SK-N-SH treated with all-trans-retinoic acid at 6 μM for 48 hours (cell line): ENCODE measurements around the gene SLC35A3.
"Not testable (repeated sequence)": the region's sequence is repeated elsewhere in the genome, so short reads cannot be mapped to it uniquely, and the experiment has no call there.

Source experiments
- ATAC-seq: fragments of 200-7000 bp; cut with Tn5 transposase; 3 replicates; pipeline ENCODE4 v1.9.1; 2020; ENCODE audit warnings: mild to moderate bottlenecking, moderate library complexity
- ARNTL ChIP-seq: fragments of 450-650 bp; formaldehyde crosslinking; IDR thresholded peaks from 2 replicates; pipeline ENCODE4 v1.5.0; 2020; ENCODE audit warnings: low read depth, mild to moderate bottlenecking, moderate library complexity, borderline replicate concordance
- BACH2 ChIP-seq: fragments of 250-450 bp; sonication (Bioruptor Pico); IDR thresholded peaks from 2 replicates; pipeline ENCODE4 v1.9.0; 2021; ENCODE audit warnings: mild to moderate bottlenecking, borderline replicate concordance
- CSDC2 ChIP-seq: fragments of 250-450 bp; sonication (Bioruptor Pico); IDR thresholded peaks from 2 replicates; pipeline ENCODE4 v1.5.0; 2020; ENCODE audit warnings: mild to moderate bottlenecking, moderate library complexity
- CSRNP3 ChIP-seq: fragments of 250-450 bp; sonication (Bioruptor Pico); IDR thresholded peaks from 2 replicates; pipeline ENCODE4 v1.5.1; 2021; ENCODE audit warnings: mild to moderate bottlenecking, moderate library complexity
- ESRRG ChIP-seq: fragments of 250-450 bp; sonication (Bioruptor Pico); IDR thresholded peaks from 2 replicates; pipeline ENCODE4 v1.6.1; 2021; ENCODE audit warnings: mild to moderate bottlenecking
- GLIS3 ChIP-seq: fragments of 250-450 bp; sonication (Bioruptor Pico); IDR thresholded peaks from 2 replicates; pipeline ENCODE4 v1.5.0; 2020; ENCODE audit warnings: mild to moderate bottlenecking, moderate library complexity
- ISL1 ChIP-seq: fragments of 250-450 bp; sonication (Bioruptor Pico); IDR thresholded peaks from 2 replicates; pipeline ENCODE4 v2.1.2; 2022; ENCODE audit warnings: mild to moderate bottlenecking, moderate library complexity
- OSR1 ChIP-seq: fragments of 250-450 bp; sonication (Bioruptor Pico); IDR thresholded peaks from 2 replicates; pipeline ENCODE4 v1.8.0; 2022; ENCODE audit warnings: moderate library complexity, mild to moderate bottlenecking, inconsistent platforms
- PATZ1 ChIP-seq: fragments of 250-450 bp; sonication (Bioruptor Pico); IDR thresholded peaks from 2 replicates; pipeline ENCODE4 v1.8.0; 2020; ENCODE audit warnings: mild to moderate bottlenecking, moderate library complexity, borderline replicate concordance
- PPARA ChIP-seq: fragments of 250-450 bp; sonication (Bioruptor Pico); IDR thresholded peaks from 2 replicates; pipeline ENCODE4 v1.5.0; 2020; ENCODE audit warnings: mild to moderate bottlenecking, borderline replicate concordance
- RARB ChIP-seq: fragments of 250-450 bp; sonication (Bioruptor Pico); IDR thresholded peaks from 2 replicates; pipeline ENCODE4 v1.8.0; 2021; ENCODE audit warnings: mild to moderate bottlenecking, moderate library complexity
- TCF4 ChIP-seq: fragments of 250-450 bp; sonication (Bioruptor Pico); IDR thresholded peaks from 2 replicates; pipeline ENCODE4 v1.8.0; 2021; ENCODE audit warnings: mild to moderate bottlenecking, moderate library complexity, borderline replicate concordance
- TOX ChIP-seq: fragments of 250-450 bp; sonication (Bioruptor Pico); IDR thresholded peaks from 2 replicates; pipeline ENCODE4 v1.8.0; 2021; ENCODE audit warnings: mild to moderate bottlenecking, moderate library complexity, borderline replicate concordance
- TSHZ2 ChIP-seq: fragments of 250-450 bp; sonication (Bioruptor Pico); IDR thresholded peaks from 2 replicates; pipeline ENCODE4 v1.5.0; 2020; ENCODE audit warnings: mild to moderate bottlenecking, moderate library complexity
- ZC3H10 ChIP-seq: fragments of 250-450 bp; sonication (Bioruptor Pico); IDR thresholded peaks from 2 replicates; pipeline ENCODE4 v1.5.1; 2021; ENCODE audit warnings: mild to moderate bottlenecking, moderate library complexity
- ZFP30 ChIP-seq: fragments of 450-650 bp; formaldehyde crosslinking; IDR thresholded peaks from 2 replicates; pipeline ENCODE4 v1.5.0; 2022; ENCODE audit warnings: mild to moderate bottlenecking, moderate library complexity
- ZNF565 ChIP-seq: fragments of 450-650 bp; formaldehyde crosslinking; conservative IDR thresholded peaks from 2 replicates; pipeline ENCODE4 v1.5.0; 2020; ENCODE audit warnings: low read depth, mild to moderate bottlenecking, moderate library complexity
- ZNF70 ChIP-seq: fragments of 450-650 bp; formaldehyde crosslinking; IDR thresholded peaks from 2 replicates; pipeline ENCODE4 v1.5.0; 2020; ENCODE audit warnings: mild to moderate bottlenecking, moderate library complexity
- ZNF8 ChIP-seq: fragments of 450-650 bp; formaldehyde crosslinking; IDR thresholded peaks from 2 replicates; pipeline ENCODE4 v1.5.0; 2020; ENCODE audit warnings: mild to moderate bottlenecking, moderate library complexity

SLC35A3 gene

DNA sequence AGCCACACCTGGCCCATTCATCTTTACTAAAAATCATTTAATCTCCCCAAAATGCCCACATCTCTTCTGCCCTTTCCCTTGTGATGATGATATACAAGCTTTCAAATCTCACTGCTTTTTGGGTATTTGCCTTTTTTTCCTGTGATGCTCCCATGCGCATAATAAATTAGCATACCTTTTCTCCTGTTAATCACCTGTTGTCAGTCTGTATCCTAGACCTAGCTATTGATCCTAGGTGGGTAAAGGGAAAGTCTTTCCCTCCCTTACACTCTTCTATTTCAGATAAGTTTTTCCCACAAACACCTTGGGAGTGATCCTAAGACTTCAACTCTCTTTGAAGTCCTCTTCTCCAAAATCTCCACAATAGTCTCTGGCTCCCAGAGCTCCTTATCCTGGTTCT, 12.0 kb upstream of the SLC35A3 start:
- TF ChIP-seq BACH2 (no peak), CSRNP3 (CRISPR knock-in tag) (no peak)
- ATAC-seq, result no peak

DNA sequence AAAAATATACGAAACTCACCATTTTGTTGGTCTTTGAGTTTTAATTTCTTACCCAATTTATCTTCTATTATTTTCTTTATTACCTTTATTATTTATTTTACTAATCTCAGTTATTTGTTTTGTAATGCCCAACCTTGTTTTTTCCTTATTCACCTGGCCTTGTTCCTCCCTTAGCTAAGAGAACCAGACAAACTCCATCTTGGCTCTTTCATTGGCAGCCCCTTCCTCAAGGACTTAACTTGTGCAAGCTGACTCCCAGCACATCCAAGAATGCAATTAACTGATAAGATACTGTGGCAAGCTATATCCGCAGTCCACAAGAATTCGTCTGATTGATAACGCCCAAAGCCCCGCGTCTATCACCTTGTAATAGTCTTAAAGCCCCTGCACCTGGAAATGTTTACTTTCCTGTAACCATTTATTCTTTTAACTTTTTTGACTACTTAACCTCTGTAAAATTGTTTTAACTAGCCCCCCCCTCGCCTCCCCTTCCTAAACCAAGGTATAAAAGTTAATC, 10.5 kb upstream of the SLC35A3 start:
- not testable (repeated sequence) for ATAC-seq

- not testable (repeated sequence) for ATAC-seq
Observed at GRCh38 chr1:99960260-99960659, 9.5 kb upstream of the SLC35A3 start.

- ATAC-seq, result peak; percentile 83
- TF ChIP-seq OSR1, result no peak
- TF ChIP-seq ARNTL (CRISPR knock-in tag), result no peak
- TF ChIP-seq GLIS3 (CRISPR knock-in tag), result no peak
- TF ChIP-seq TCF4 (CRISPR knock-in tag), result no peak
- no peak for TF ChIP-seq ZC3H10 (CRISPR knock-in tag)
- no peak for TF ChIP-seq BACH2
- no peak for TF ChIP-seq ZFP30 (CRISPR knock-in tag)
- no peak for TF ChIP-seq PPARA (CRISPR knock-in tag)
- TF ChIP-seq TOX, result no peak
- no peak for TF ChIP-seq ZNF8 (CRISPR knock-in tag)
- no peak for TF ChIP-seq TSHZ2 (CRISPR knock-in tag)
- no peak for TF ChIP-seq ESRRG
- no peak for TF ChIP-seq ZNF565 (CRISPR knock-in tag)
- no peak for TF ChIP-seq RARB (CRISPR knock-in tag)
- no peak for TF ChIP-seq CSDC2 (CRISPR knock-in tag)
Observed at GRCh38 chr1:99963041-99963795, 6.6 kb upstream of the SLC35A3 start.

DNA sequence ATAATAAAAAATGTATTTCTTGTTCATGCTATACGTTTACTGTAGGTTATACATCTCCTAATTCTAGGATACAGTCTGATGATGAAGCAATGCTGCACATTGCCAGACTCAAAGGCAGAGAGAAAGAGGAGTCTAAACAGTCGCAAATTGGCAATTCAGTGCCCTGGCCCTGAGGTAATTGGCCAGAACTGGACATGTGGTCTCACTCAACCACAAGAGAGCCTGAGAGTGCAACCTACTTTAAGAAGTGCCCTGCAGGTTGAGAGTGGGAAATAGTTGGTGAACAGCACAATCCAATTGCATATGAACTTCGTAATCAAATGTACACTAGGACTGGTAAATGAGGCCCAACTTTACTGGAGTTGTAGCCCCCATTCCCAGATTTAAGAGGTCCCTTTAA, 5.0 kb upstream of the SLC35A3 start:
- TF ChIP-seq GLIS3 (CRISPR knock-in tag), result no peak
- no peak for ATAC-seq

GRCh38 chr1:99965646-99966375, 4.0 kb upstream of the SLC35A3 start:
- no peak for ATAC-seq
- TF ChIP-seq GLIS3 (CRISPR knock-in tag), result no peak
- TF ChIP-seq OSR1, result no peak
- TF ChIP-seq ZC3H10 (CRISPR knock-in tag), result no peak
- no peak for TF ChIP-seq CSDC2 (CRISPR knock-in tag)
- TF ChIP-seq TCF4 (CRISPR knock-in tag), result no peak
- no peak for TF ChIP-seq ISL1 (CRISPR knock-in tag)
- TF ChIP-seq PATZ1 (CRISPR knock-in tag), result no peak
- TF ChIP-seq ESRRG, result no peak
- no peak for TF ChIP-seq ZNF8 (CRISPR knock-in tag)
- TF ChIP-seq ZNF70 (CRISPR knock-in tag), result no peak
- TF ChIP-seq, all 23 proteins: peak for 0
